Measurements from ENCODE around the gene PRKG1. TPM values are rescaled to one million over a fixed set of nuclear protein-coding genes. Genes with fewer than 3 reads are reported as not detected.
"Not testable (repeated sequence)": the region's sequence is repeated elsewhere in the genome, so short reads cannot be mapped to it uniquely, and the experiment has no call there.

The PRKG1 gene
- total and polyA plus RNA-seq, 2 donors (not counting 1 experiment from before 2014, with no cell fraction given): not detected

- Mint-ChIP-seq H3K9me3 (ENCODE audit: insufficient read depth) (no peaks in the 10 kb centered on the region), H3K4me3 (no peak overlapping the region), H3K4me1 (no peaks in the 10 kb centered on the region), H3K27me3 (no peaks in the 10 kb centered on the region), H3K27ac (no peak overlapping the region)
- H3K27ac ChIP-seq (ENCODE audit: low read length in 2 of 2): no peak overlapping the region
- 78% methylated on average over 1 of the region's 3 CpGs for WGBS (ENCODE audit: insufficient coverage)
- H3K9ac ChIP-seq (ENCODE audit: low read length): no peak overlapping the region
- no peak overlapping the region for H3K4me3 ChIP-seq (ENCODE audit: control extremely low read depth in 1 of 5, extremely low read depth in 1 of 5, insufficient read depth in 1 of 5, low read depth in 2 of 5, low read length in 4 of 5)
- no peaks in the 10 kb centered on the region for H3K9me3 ChIP-seq (ENCODE audit: control extremely low read depth in 1 of 3, control insufficient read depth in 2 of 3, insufficient read depth in 1 of 3, low read length in 2 of 3)
- no peaks in the 10 kb centered on the region for H4K20me1 ChIP-seq (ENCODE audit: control insufficient read depth, insufficient read depth, low read length, poor library complexity, severe bottlenecking)
- H3K4me2 ChIP-seq (replicated peaks; ENCODE audit: low read depth, low read length, poor library complexity, severe bottlenecking): no peak overlapping the region
- H3K27me3 ChIP-seq (replicated peaks in 1 of 4; ENCODE audit: control extremely low read depth in 1 of 4, control insufficient read depth in 3 of 4, insufficient read depth in 4 of 4, low read length in 3 of 4): no peaks in the 10 kb centered on the region
- intact Hi-C loops (cut with micrococcal nuclease): no loop called here
- ChIA-PET CTCF (interaction anchor here (1.2 to 3.4 kb wide), 9 partner anchors 10 to 827 kb away, joined by 3 to 33 read pairs (median 4); no protein-coding TSS in a partner anchor), POLR2A (no interaction called here)
- TF ChIP-seq EZH2 (IDR thresholded peaks at IDR 0.05; ENCODE audit: borderline replicate concordance, insufficient read depth, low read depth, low read length, poor library complexity, severe bottlenecking) (no peak), CTCF (IDR thresholded peaks at IDR 0.05) (peak; percentile 67)
- no peaks in the 10 kb centered on the region for H3K4me1 ChIP-seq (ENCODE audit: control insufficient read depth in 2 of 2, insufficient read depth in 2 of 2, low read length in 2 of 2)
- H2AFZ ChIP-seq (ENCODE audit: insufficient read depth, low read depth, low read length, poor library complexity, severe bottlenecking): no peak overlapping the region
- DNase-seq: peak; percentile 21
- no peaks in the 10 kb centered on the region for H3K36me3 ChIP-seq (replicated peaks in 1 of 2; ENCODE audit: control extremely low read depth in 1 of 2, control insufficient read depth in 1 of 2, extremely low read depth in 1 of 2, insufficient read depth in 2 of 2, low read length in 1 of 2)
- no peaks in the 10 kb centered on the region for H3K79me2 ChIP-seq (ENCODE audit: control insufficient read depth, insufficient read depth, low read length)
- ATAC-seq (ENCODE audit: low read depth): no peak
Measured at GRCh38 chr10:51389415-51390321, 315.4 kb downstream of the PRKG1 start.

- H3K36me3 ChIP-seq (replicated peaks in 1 of 2; ENCODE audit: control extremely low read depth in 1 of 2, control insufficient read depth in 1 of 2, extremely low read depth in 1 of 2, insufficient read depth in 2 of 2, low read length in 1 of 2); H2AFZ ChIP-seq (ENCODE audit: insufficient read depth, low read depth, low read length, poor library complexity, severe bottlenecking); H3K4me2 ChIP-seq (replicated peaks; ENCODE audit: low read depth, low read length, poor library complexity, severe bottlenecking); H3K4me1 Mint-ChIP-seq; H3K9me3 ChIP-seq (ENCODE audit: control extremely low read depth in 1 of 3, control insufficient read depth in 2 of 3, insufficient read depth in 1 of 3, low read length in 2 of 3); H3K4me3 Mint-ChIP-seq; H3K27me3 ChIP-seq (replicated peaks in 1 of 4; ENCODE audit: control extremely low read depth in 1 of 4, control insufficient read depth in 3 of 4, insufficient read depth in 4 of 4, low read length in 3 of 4); H4K20me1 ChIP-seq (ENCODE audit: control insufficient read depth, insufficient read depth, low read length, poor library complexity, severe bottlenecking); ATAC-seq (ENCODE audit: low read depth); H3K9ac ChIP-seq (ENCODE audit: low read length); H3K9me3 Mint-ChIP-seq (ENCODE audit: insufficient read depth); intact Hi-C loops (cut with micrococcal nuclease); H3K27ac ChIP-seq (ENCODE audit: low read length in 2 of 2); H3K27me3 Mint-ChIP-seq; H3K4me3 ChIP-seq (ENCODE audit: control extremely low read depth in 1 of 5, extremely low read depth in 1 of 5, insufficient read depth in 1 of 5, low read depth in 2 of 5, low read length in 4 of 5); H3K27ac Mint-ChIP-seq; H3K4me1 ChIP-seq (ENCODE audit: control insufficient read depth in 2 of 2, insufficient read depth in 2 of 2, low read length in 2 of 2); DNase-seq; H3K79me2 ChIP-seq (ENCODE audit: control insufficient read depth, insufficient read depth, low read length); POLR2A ChIA-PET; CTCF ChIA-PET: not testable (repeated sequence)
- 97% methylated on average over 13 of the region's 29 CpGs for WGBS (ENCODE audit: insufficient coverage)
Measured at GRCh38 chr10:51393006-51393405, 318.7 kb downstream of the PRKG1 start.

Data from B cell (primary cell).